Gastrocnemius medialis (tissue), 4 donors: ENCODE results near the gene BRD8. TPM values are rescaled to one million over a fixed set of nuclear protein-coding genes. Genes with fewer than 3 reads are reported as not detected.

ENCODE experiments used
- ATAC-seq, 2 donors: fragments of 150-250 bp; one replicate each; pipeline ENCODE4 v1.9.1; 2016
- DNase-seq, 2 donors: peaks; one replicate each; pipeline ENCODE4 v3.0.0-alpha.2; 2019
- H3K27ac ChIP-seq, 4 donors: fragments of 200-600 bp; sonication (generic); 1 replicate in 1 of 4; 2 replicates in 3 of 4; pipeline ENCODE4 v1.5.1; 2016 to 2018; ENCODE audit warnings: mild to moderate bottlenecking in 2 of 4, moderate library complexity in 1 of 4
- H3K27me3 ChIP-seq, 3 donors: fragments of 200-600 bp; sonication (generic) in 2 of 3; 1 replicate in 1 of 3; 2 replicates in 2 of 3; pipeline versions ENCODE4 v1.5.1 to v1.6.0; 2016 to 2019; ENCODE audit warnings: mild to moderate bottlenecking in 1 of 3, moderate library complexity in 1 of 3
- H3K36me3 ChIP-seq, 2 donors: fragments of 200-600 bp; sonication (generic) in 1 of 2; one replicate each; pipeline ENCODE4 v1.5.1; 2017 to 2018
- H3K4me1 ChIP-seq, 2 donors: fragments of 200-600 bp; sonication (generic) in 1 of 2; one replicate each; pipeline ENCODE4 v1.5.1; 2016 to 2017; ENCODE audit warnings: mild to moderate bottlenecking in 2 of 2
- H3K4me3 ChIP-seq, 4 donors: fragments of 200-600 bp; sonication (generic) in 3 of 4; 1 replicate in 1 of 4; 2 replicates in 3 of 4; pipeline ENCODE4 v1.5.1; 2016 to 2019; ENCODE audit warnings: mild to moderate bottlenecking in 2 of 4
- H3K9me3 ChIP-seq, 3 donors: fragments of 200-600 bp; sonication (generic) in 2 of 3; 1 replicate in 1 of 3; 2 replicates in 2 of 3; pipeline ENCODE4 v1.5.1; 2016 to 2019
- CTCF ChIP-seq, 5 experiments: fragments of 450-650 bp in 3 of 5; fragments of 200-600 bp in 2 of 5; sonication (generic) in 2 of 5; IDR thresholded peaks in 4 of 5; conservative IDR thresholded peaks in 1 of 5; 1 replicate in 4 of 5; 2 replicates in 1 of 5; pipeline ENCODE4 v1.5.1; 2016 to 2019; ENCODE audit warnings: antibody characterized with exemption in 5 of 5, mild to moderate bottlenecking in 3 of 5, moderate library complexity in 3 of 5
- POLR2A ChIP-seq, 2 donors: fragments of 450-650 bp; IDR thresholded peaks; one replicate each; pipeline ENCODE4 v1.6.1; 2017; ENCODE audit warnings: antibody characterized with exemption in 2 of 2, mild to moderate bottlenecking in 2 of 2, moderate library complexity in 2 of 2
- in situ Hi-C, 4 donors: fragments of 200-750 bp; cut with MboI; loops; one replicate each; pipeline versions ENCODE4 v1.15.0 to v1.8.0; 2017; ENCODE audit warnings: low sequenced_read_pairs in 4 of 4
- intact Hi-C: fragments of 100-400 bp; cut with DNase I; formaldehyde crosslinking; loops from one replicate; pipeline ENCODE4 v1.15.1; 2023; ENCODE audit warnings: low total_unique reads
- total RNA-seq, 4 donors: library from RNA; depleted of rRNA; stranded (reverse); fragments of >200 nt; gene quantifications; one replicate each; pipeline versions ENCODE4 v1.1.0 to v1.2.3, GENCODE V29; 2016

The BRD8 gene
- total RNA-seq, 4 donors from 2014 or later: 20.2 to 28.0 (median 24.1) TPM

GRCh38 chr5:138103319-138103637 lies 75.2 kb downstream of the BRD8 start:
- Histone ChIP-seq H3K9me3 (no peaks in the 10 kb centered on the region), H3K36me3 (no peaks in the 10 kb centered on the region), H3K27me3 (peaks cover 0 to 3% (median 0%) of the 10 kb centered on the region in 3 donors), H3K4me1 (no peaks in the 10 kb centered on the region), H3K4me3 (no peak overlapping the region), H3K27ac (no peak overlapping the region)
- in situ Hi-C loops: no loop called here
- TF ChIP-seq CTCF (IDR thresholded peaks at IDR 0.05 in 4 of 5, conservative IDR thresholded peaks at IDR 0.05 in 1 of 5) (no peak), POLR2A (IDR thresholded peaks at IDR 0.05) (no peak)
- ATAC-seq (no peak), DNase-seq (no peak)
- intact Hi-C loops: no loop called here

- Histone ChIP-seq H3K27ac (no peak overlapping the region), H3K36me3 (no peaks in the 10 kb centered on the region), H3K4me3 (no peak overlapping the region), H3K27me3 (peaks cover 0 to 3% (median 0%) of the 10 kb centered on the region in 3 donors), H3K4me1 (no peaks in the 10 kb centered on the region), H3K9me3 (no peaks in the 10 kb centered on the region)
- ATAC-seq (no peak), DNase-seq (no peak)
- TF ChIP-seq CTCF (IDR thresholded peaks at IDR 0.05 in 4 of 5, conservative IDR thresholded peaks at IDR 0.05 in 1 of 5) (no peak), POLR2A (IDR thresholded peaks at IDR 0.05) (no peak)
- in situ Hi-C loops: no loop called here
- intact Hi-C loops: no loop called here
Observed at GRCh38 chr5:138102454-138103318, 75.7 kb downstream of the BRD8 start.

- no peak overlapping the region for H3K4me3 ChIP-seq
- peaks cover 0 to 3% (median 0%) of the 10 kb centered on the region in 3 donors for H3K27me3 ChIP-seq
- ATAC-seq (no peak), DNase-seq (no peak)
- H3K9me3 ChIP-seq: no peaks in the 10 kb centered on the region
- H3K36me3 ChIP-seq: no peaks in the 10 kb centered on the region
- H3K4me1 ChIP-seq: no peaks in the 10 kb centered on the region
- intact Hi-C loops (no loop called here), in situ Hi-C loops (no loop called here)
- no peak overlapping the region for H3K27ac ChIP-seq
- TF ChIP-seq POLR2A (IDR thresholded peaks at IDR 0.05) (no peak), CTCF (IDR thresholded peaks at IDR 0.05 in 4 of 5, conservative IDR thresholded peaks at IDR 0.05 in 1 of 5) (no peak)
Observed at GRCh38 chr5:138096997-138097828, 81.2 kb downstream of the BRD8 start.

GRCh38 chr5:138096363-138096762 lies 82.1 kb downstream of the BRD8 start:
- intact Hi-C loops: no loop called here

More at GRCh38 chr5:138096363-138096762, 82.1 kb downstream of the BRD8 start:
- no peaks in the 10 kb centered on the region for H3K36me3 ChIP-seq
- ATAC-seq: no peak
- H3K27ac ChIP-seq: no peak overlapping the region
- no peak overlapping the region for H3K4me3 ChIP-seq
- peaks cover 0 to 3% (median 0%) of the 10 kb centered on the region in 3 donors for H3K27me3 ChIP-seq
- in situ Hi-C loops: no loop called here
- TF ChIP-seq CTCF (IDR thresholded peaks at IDR 0.05 in 4 of 5, conservative IDR thresholded peaks at IDR 0.05 in 1 of 5) (no peak), POLR2A (IDR thresholded peaks at IDR 0.05) (no peak)
- no peak for DNase-seq
- no peaks in the 10 kb centered on the region for H3K9me3 ChIP-seq
- H3K4me1 ChIP-seq: no peaks in the 10 kb centered on the region
